Stomach (tissue), 4 donors: ENCODE data around the gene RNASEH2B.

Source experiments
- POLR2A ChIP-seq, 4 donors: fragments of 450-650 bp; IDR thresholded peaks; one replicate each; pipeline ENCODE4 v1.6.1; 2016; ENCODE audit warnings: antibody characterized with exemption in 4 of 4, control low read depth in 2 of 4, mild to moderate bottlenecking in 1 of 4, moderate library complexity in 1 of 4
- TF ChIP-seq, protein P1 (sequence below), 7 experiments: fragments of 450-650 bp in 4 of 7; fragments of 200-600 bp in 3 of 7; sonication (generic) in 3 of 7; IDR thresholded peaks; one replicate each; pipeline ENCODE4 v1.5.1; 2016 to 2019; ENCODE audit warnings: antibody characterized with exemption in 7 of 7, control low read depth in 2 of 7, mild to moderate bottlenecking in 1 of 7

DNA sequence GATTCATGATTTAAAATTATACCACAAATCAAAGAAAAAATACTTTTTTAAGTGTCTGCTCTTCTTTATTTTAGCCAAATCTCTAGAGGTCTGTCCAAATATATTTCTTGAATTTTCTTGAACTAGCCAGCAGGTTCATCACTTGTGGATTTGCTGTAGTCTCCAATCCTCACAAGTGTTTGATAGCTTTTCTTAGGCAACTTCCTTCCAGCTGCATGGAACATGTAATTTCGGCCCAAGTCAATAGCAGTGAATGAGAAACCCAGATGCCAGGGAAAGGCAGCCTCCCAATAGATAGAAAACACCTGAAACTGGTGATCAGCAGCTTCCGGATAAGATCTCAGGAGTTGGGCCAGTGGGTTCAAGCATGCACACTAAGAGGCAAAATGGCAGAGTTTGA lies 15.6 kb upstream of the RNASEH2B start:
- TF ChIP-seq, protein P1, sequence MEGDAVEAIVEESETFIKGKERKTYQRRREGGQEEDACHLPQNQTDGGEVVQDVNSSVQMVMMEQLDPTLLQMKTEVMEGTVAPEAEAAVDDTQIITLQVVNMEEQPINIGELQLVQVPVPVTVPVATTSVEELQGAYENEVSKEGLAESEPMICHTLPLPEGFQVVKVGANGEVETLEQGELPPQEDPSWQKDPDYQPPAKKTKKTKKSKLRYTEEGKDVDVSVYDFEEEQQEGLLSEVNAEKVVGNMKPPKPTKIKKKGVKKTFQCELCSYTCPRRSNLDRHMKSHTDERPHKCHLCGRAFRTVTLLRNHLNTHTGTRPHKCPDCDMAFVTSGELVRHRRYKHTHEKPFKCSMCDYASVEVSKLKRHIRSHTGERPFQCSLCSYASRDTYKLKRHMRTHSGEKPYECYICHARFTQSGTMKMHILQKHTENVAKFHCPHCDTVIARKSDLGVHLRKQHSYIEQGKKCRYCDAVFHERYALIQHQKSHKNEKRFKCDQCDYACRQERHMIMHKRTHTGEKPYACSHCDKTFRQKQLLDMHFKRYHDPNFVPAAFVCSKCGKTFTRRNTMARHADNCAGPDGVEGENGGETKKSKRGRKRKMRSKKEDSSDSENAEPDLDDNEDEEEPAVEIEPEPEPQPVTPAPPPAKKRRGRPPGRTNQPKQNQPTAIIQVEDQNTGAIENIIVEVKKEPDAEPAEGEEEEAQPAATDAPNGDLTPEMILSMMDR (IDR thresholded peaks at IDR 0.05), result no peak
- no peak for TF ChIP-seq POLR2A (IDR thresholded peaks at IDR 0.05)
